GM18868 (cell line): ENCODE results near the gene CRIM1.

Experiments used
- ATAC-seq: cut with Tn5 transposase; IDR thresholded peaks from one replicate; pipeline ENCODE4 v1.9.1; 2021; ENCODE audit warnings: mild to moderate bottlenecking, moderate library complexity; ENCODE audit not compliant: unreplicated experiment

Gene CRIM1

GRCh38 chr2:36544638-36545338 lies 189.2 kb downstream of the CRIM1 start:
- ATAC-seq, result no peak

GRCh38 chr2:36545871-36546416 lies 190.4 kb downstream of the CRIM1 start:
- ATAC-seq, result no peak

GRCh38 chr2:36547906-36548305 lies 192.3 kb downstream of the CRIM1 start:
- ATAC-seq, result no peak

- ATAC-seq, result no peak
These were observed 193.6 kb downstream of the CRIM1 start for GRCh38 chr2:36549165-36549574.

GRCh38 chr2:36550006-36550405 lies 194.4 kb downstream of the CRIM1 start:
- no peak for ATAC-seq

- ATAC-seq, result no peak
These were observed 198.1 kb downstream of the CRIM1 start for GRCh38 chr2:36553683-36554082.

- no peak for ATAC-seq
These were observed 199.0 kb downstream of the CRIM1 start for GRCh38 chr2:36554531-36554930.

- no peak for ATAC-seq
These were observed 200.2 kb downstream of the CRIM1 start for GRCh38 chr2:36555789-36556188.

- no peak for ATAC-seq
These were observed 201.3 kb downstream of the CRIM1 start for GRCh38 chr2:36556842-36557241.

- ATAC-seq, result no peak
These were observed 203.8 kb downstream of the CRIM1 start for GRCh38 chr2:36559221-36559942.

GRCh38 chr2:36560726-36561125 lies 205.1 kb downstream of the CRIM1 start:
- ATAC-seq, result no peak

- no peak for ATAC-seq
These were observed 205.8 kb downstream of the CRIM1 start for GRCh38 chr2:36561237-36561944.

- ATAC-seq, result no peak
These were observed 206.7 kb downstream of the CRIM1 start for GRCh38 chr2:36562240-36562639.

- ATAC-seq, result no peak
These were observed 207.5 kb downstream of the CRIM1 start for GRCh38 chr2:36562973-36563532.

GRCh38 chr2:36564377-36564930 lies 208.9 kb downstream of the CRIM1 start:
- no peak for ATAC-seq

GRCh38 chr2:36565712-36566111 lies 210.1 kb downstream of the CRIM1 start:
- no peak for ATAC-seq

GRCh38 chr2:36566887-36567286 lies 211.3 kb downstream of the CRIM1 start:
- no peak for ATAC-seq

GRCh38 chr2:36567711-36568408 lies 212.3 kb downstream of the CRIM1 start:
- no peak for ATAC-seq

GRCh38 chr2:36568516-36569246 lies 213.1 kb downstream of the CRIM1 start:
- ATAC-seq, result no peak
